Sigmoid colon (tissue), 7 donors: ENCODE results near the gene TCFL5. TPM values are rescaled to one million over a fixed set of nuclear protein-coding genes. Genes with fewer than 3 reads are reported as not detected.

ENCODE experiments used
- DNase-seq: peaks from one replicate; pipeline ENCODE4 v3.0.0-alpha.2; 2019
- H3K27ac ChIP-seq, 4 donors: fragments of 200-600 bp; sonication (generic); one replicate each; pipeline ENCODE4 v1.5.1; 2016 to 2019; ENCODE audit warnings: mild to moderate bottlenecking in 1 of 4
- H3K27me3 ChIP-seq, 3 donors: fragments of 200-600 bp; sonication (generic); one replicate each; pipeline ENCODE4 v1.5.1; 2019; ENCODE audit warnings: mild to moderate bottlenecking in 1 of 3
- H3K36me3 ChIP-seq, 4 donors: fragments of 200-600 bp; sonication (generic); one replicate each; pipeline ENCODE4 v1.5.1; 2016 to 2019
- H3K4me1 ChIP-seq, 4 donors: fragments of 200-600 bp; sonication (generic); one replicate each; pipeline ENCODE4 v1.5.1; 2017 to 2019
- H3K4me3 ChIP-seq, 4 donors: fragments of 200-600 bp; sonication (generic); one replicate each; pipeline ENCODE4 v1.5.1; 2017 to 2019; ENCODE audit warnings: mild to moderate bottlenecking in 2 of 4, moderate library complexity in 1 of 4
- H3K9me3 ChIP-seq, 4 donors: fragments of 200-600 bp in 3 of 4; sonication (generic) in 3 of 4; one replicate each; pipeline versions ENCODE4 v1.5.1 to v1.6.1; 2013 to 2019
- EP300 ChIP-seq, 4 donors: sonication (generic); formaldehyde crosslinking; IDR thresholded peaks; one replicate each; pipeline ENCODE4 v1.6.1; 2017; ENCODE audit warnings: antibody characterized with exemption in 4 of 4
- POLR2A ChIP-seq, 2 donors: fragments of 450-650 bp; IDR thresholded peaks; one replicate each; pipeline ENCODE4 v1.6.1; 2016; ENCODE audit warnings: antibody characterized with exemption in 2 of 2, mild to moderate bottlenecking in 2 of 2, moderate library complexity in 2 of 2
- POLR2AphosphoS5 ChIP-seq, 4 donors: sonication (generic); formaldehyde crosslinking; IDR thresholded peaks; one replicate each; pipeline ENCODE4 v1.6.1; 2017; ENCODE audit warnings: antibody characterized with exemption in 4 of 4
- WGBS, 2 donors: extraction: QIAGEN DNeasy Blood & Tissue Kit; methylation state at CpG; one replicate each; pipeline ENCODE4 v1.1.7; 2013; 5-methylcytosine and 5-hydroxymethylcytosine counted together
- intact Hi-C: fragments of 100-400 bp; cut with DNase I; formaldehyde crosslinking; loops from one replicate; pipeline ENCODE4 v1.15.1; 2023
- polyA plus RNA-seq, 3 donors: library from polyadenylated mRNA; stranded (reverse); fragments of 200-250 nt; gene quantifications; one replicate each; pipeline ENCODE4 v1.2.3, GENCODE V29; 2013
- total RNA-seq, 4 donors: library from RNA; depleted of rRNA; stranded (reverse); fragments of >200 nt; gene quantifications; one replicate each; pipeline ENCODE4 v1.1.0, GENCODE V29; 2016
- TF ChIP-seq, protein P1 (sequence below), 4 experiments: fragments of 450-650 bp in 3 of 4; fragments of 200-600 bp in 1 of 4; IDR thresholded peaks; one replicate each; pipeline ENCODE4 v1.5.1; 2016 to 2019; ENCODE audit warnings: antibody characterized with exemption in 4 of 4, mild to moderate bottlenecking in 3 of 4, moderate library complexity in 2 of 4
- donor health status: healthy with polysubstance abuse.
- donor health status: Bipolar disorder and iron deficiency.
- donor health status: healthy.

TCFL5 gene
- total and polyA plus RNA-seq, 7 donors, result 2.3 to 16.9 (median 8.1) TPM

DNA sequence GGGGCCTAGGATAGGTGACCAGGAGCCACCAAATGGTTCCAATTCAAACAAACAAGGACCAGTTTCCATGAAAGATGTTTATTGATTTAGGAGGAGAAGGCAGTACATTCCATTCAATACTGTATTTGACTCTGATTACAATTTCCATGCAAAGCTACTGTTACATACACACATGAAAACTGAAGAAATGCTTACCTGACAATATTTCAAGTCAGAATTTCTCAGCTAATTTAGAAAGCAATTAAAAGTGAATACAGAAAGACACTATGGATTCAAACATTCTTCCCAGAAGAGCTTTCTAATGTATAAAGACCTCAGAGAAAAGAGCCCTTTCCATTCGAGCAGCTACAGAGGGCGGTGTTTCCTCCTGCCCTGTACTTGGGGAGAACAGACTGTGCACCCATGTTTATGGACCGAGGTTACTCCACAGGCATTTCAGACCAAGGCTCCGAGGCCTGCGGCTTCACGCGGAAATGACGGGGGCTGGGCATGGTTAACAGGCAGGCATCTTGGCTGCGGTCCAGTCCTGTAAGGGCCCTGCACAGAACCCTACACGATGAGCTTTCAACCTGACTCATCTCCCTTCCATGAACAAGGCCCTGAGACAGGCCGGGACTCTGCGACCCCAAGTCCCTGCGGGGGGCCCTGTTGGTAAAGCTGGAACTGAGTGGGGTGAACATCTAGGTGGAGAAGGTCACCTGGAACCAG is 25.7 kb upstream of the TCFL5 start:
- Histone ChIP-seq H3K36me3 (peaks cover 38 to 58% (median 42%) of the 10 kb centered on the region in 4 donors), H3K9me3 (no peaks in the 10 kb centered on the region), H3K4me1 (peaks cover 0 to 17% (median 13%) of the 10 kb centered on the region in 4 donors), H3K4me3 (no peak overlapping the region), H3K27me3 (no peaks in the 10 kb centered on the region), H3K27ac (peak overlapping the region; percentile 46 to 80 (median 74))
- intact Hi-C loops, result no loop called here
- TF ChIP-seq POLR2AphosphoS5 (IDR thresholded peaks at IDR 0.05) (peak in 3 of 4 donors; percentile 53 to 55 (median 55)), EP300 (IDR thresholded peaks at IDR 0.05) (peak in 1 of 4 donors; percentile 57), POLR2A (IDR thresholded peaks at IDR 0.05) (no peak)
- TF ChIP-seq, protein P1, sequence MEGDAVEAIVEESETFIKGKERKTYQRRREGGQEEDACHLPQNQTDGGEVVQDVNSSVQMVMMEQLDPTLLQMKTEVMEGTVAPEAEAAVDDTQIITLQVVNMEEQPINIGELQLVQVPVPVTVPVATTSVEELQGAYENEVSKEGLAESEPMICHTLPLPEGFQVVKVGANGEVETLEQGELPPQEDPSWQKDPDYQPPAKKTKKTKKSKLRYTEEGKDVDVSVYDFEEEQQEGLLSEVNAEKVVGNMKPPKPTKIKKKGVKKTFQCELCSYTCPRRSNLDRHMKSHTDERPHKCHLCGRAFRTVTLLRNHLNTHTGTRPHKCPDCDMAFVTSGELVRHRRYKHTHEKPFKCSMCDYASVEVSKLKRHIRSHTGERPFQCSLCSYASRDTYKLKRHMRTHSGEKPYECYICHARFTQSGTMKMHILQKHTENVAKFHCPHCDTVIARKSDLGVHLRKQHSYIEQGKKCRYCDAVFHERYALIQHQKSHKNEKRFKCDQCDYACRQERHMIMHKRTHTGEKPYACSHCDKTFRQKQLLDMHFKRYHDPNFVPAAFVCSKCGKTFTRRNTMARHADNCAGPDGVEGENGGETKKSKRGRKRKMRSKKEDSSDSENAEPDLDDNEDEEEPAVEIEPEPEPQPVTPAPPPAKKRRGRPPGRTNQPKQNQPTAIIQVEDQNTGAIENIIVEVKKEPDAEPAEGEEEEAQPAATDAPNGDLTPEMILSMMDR (IDR thresholded peaks at IDR 0.05), result no peak
- DNase-seq, result peak; percentile 94
- 21 to 67% methylated on average over 13 of the region's 13 CpGs for WGBS, 2 donors

DNA sequence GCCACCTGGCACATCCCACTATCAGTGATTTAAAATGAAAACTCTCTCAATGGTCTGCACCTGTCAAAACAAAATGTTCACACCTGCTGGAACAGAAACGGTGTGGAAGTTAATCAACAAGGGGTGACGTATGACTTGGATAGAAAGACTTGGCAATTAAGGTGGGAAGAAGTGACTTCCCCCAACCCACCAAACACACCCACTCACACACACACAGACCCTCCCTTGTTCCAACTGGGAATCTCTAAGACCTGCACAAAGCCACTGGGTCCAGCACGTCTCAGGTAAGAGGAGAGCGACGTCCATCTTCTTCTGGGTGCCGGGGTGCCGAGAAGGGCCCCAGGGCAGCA is 25.1 kb upstream of the TCFL5 start:
- H3K4me3 ChIP-seq, result no peak overlapping the region
- H3K9me3 ChIP-seq, result no peaks in the 10 kb centered on the region
- peaks cover 32 to 57% (median 40%) of the 10 kb centered on the region in 4 donors for H3K36me3 ChIP-seq
- intact Hi-C loops, result no loop called here
- DNase-seq, result no peak
- TF ChIP-seq, protein P1 (IDR thresholded peaks at IDR 0.05), result no peak
- TF ChIP-seq POLR2A (IDR thresholded peaks at IDR 0.05), result no peak
- no peak for TF ChIP-seq EP300 (IDR thresholded peaks at IDR 0.05)
- H3K27me3 ChIP-seq, result no peaks in the 10 kb centered on the region
- WGBS, 2 donors, result 69 to 84% methylated on average over 7 of the region's 7 CpGs
- H3K4me1 ChIP-seq, result peaks cover 0 to 17% (median 13%) of the 10 kb centered on the region in 4 donors
- H3K27ac ChIP-seq, result peak overlapping the region; percentile 46 to 80 (median 74)

DNA sequence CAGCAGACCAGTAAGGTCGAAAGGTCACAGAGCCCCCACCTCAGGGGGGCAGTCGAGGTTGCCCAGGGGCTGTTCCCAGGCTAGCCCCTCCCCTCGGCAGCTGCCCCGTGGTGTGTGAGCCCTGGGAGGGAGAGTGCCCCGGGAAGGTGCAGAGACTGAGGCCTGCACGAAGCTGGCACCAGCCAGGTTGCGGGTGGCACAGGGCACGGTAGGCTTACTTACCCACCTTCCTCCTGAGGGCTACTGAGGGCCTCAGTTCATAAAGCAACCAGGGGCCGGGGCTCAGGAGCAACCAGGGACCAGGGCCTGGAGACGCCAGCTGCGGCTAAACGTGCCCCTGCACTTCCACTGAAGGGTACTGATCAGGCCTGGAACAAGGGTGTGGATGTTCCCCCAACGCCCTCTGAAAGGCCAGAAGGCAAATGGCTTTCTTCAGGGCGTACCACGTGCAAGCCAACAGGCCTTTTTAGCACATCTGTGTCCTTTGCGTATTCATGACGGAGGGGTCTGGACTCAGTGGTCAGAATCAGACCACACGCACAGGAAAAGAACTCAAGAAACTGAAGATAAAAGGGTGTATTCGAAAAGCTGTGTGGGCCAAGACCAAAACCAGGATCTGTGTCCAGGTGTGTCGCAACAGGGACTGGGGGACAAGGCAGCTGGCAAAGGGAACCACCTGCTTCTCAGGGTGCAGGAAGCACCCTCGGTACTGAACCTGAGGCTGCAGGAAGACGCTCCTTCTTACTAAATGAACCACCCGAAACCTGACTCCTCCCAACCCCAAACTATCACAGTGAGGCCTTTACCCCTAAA is 24.5 kb upstream of the TCFL5 start:
- peaks cover 0 to 17% (median 13%) of the 10 kb centered on the region in 4 donors for H3K4me1 ChIP-seq
- intact Hi-C loops, result no loop called here
- TF ChIP-seq EP300 (IDR thresholded peaks at IDR 0.05), result no peak
- TF ChIP-seq POLR2AphosphoS5 (IDR thresholded peaks at IDR 0.05), result no peak
- TF ChIP-seq, protein P1 (IDR thresholded peaks at IDR 0.05), result no peak
- no peak for TF ChIP-seq POLR2A (IDR thresholded peaks at IDR 0.05)
- WGBS, 2 donors, result 73 to 86% methylated on average over 23 of the region's 23 CpGs
- DNase-seq, result no peak
- H3K27ac ChIP-seq, result peak overlapping the region in 3 of 4 donors; percentile 74 to 80 (median 74)
- H3K36me3 ChIP-seq, result peaks cover 30 to 57% (median 40%) of the 10 kb centered on the region in 4 donors
- H3K9me3 ChIP-seq, result no peaks in the 10 kb centered on the region
- H3K4me3 ChIP-seq, result no peak overlapping the region
- no peaks in the 10 kb centered on the region for H3K27me3 ChIP-seq

DNA sequence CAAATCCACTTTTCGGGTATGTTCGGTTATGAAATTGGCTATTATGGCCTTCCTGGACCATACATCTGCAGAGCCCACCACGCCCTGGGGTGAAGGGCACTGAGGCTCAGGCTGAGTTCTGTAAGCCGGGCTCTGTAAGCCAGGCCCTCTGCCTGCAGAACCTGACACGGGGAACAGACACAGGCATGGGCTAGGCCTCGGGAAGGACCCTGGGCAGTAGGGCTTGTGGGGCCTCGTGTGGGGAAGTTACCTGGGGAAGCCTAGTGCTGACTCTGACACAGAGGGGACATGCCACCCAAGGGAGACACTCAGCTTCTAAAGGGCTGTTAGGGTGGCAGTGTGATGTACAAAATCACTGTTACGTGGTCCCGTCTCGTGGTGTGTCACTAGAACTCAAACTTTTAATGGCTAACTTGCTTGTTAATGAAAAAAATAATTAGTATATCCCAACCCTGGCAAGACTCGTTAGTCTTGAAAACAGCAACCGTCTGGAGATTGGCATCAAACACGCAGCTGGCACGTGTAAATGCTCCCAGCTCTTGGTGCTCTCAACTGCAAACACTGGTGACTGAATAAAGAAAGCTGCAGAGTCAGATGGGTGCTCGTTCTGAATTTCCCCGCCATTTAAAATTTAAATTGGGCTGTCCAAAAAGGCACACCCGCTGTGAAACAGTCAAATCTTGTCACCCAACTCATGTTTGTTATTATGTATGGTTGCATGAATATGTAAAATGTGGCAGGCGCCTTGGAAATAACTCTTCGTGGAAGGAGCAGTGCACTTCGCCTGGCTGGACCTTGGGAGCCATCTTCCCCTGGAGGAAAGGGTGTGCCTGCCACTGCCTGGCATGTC is 23.6 kb upstream of the TCFL5 start:
- intact Hi-C loops, result no loop called here
- H3K4me3 ChIP-seq, result no peak overlapping the region
- no peak for DNase-seq
- TF ChIP-seq, protein P1 (IDR thresholded peaks at IDR 0.05), result no peak
- TF ChIP-seq EP300 (IDR thresholded peaks at IDR 0.05), result no peak
- no peak for TF ChIP-seq POLR2A (IDR thresholded peaks at IDR 0.05)
- no peak for TF ChIP-seq POLR2AphosphoS5 (IDR thresholded peaks at IDR 0.05)
- 82 to 84% methylated on average over 20 of the region's 20 CpGs for WGBS, 2 donors
- no peaks in the 10 kb centered on the region for H3K27me3 ChIP-seq
- H3K4me1 ChIP-seq, result peaks cover 0 to 17% (median 13%) of the 10 kb centered on the region in 4 donors
- no peaks in the 10 kb centered on the region for H3K9me3 ChIP-seq
- peak overlapping the region in 2 of 4 donors; percentile 74 to 80 for H3K27ac ChIP-seq
- peaks cover 28 to 57% (median 37%) of the 10 kb centered on the region in 4 donors for H3K36me3 ChIP-seq
